ENCODE data around the gene SYNGR3.
A peak's percentile ranks its signal among the peaks of the same experiment; 100 is the strongest.

The SYNGR3 gene

DNA sequence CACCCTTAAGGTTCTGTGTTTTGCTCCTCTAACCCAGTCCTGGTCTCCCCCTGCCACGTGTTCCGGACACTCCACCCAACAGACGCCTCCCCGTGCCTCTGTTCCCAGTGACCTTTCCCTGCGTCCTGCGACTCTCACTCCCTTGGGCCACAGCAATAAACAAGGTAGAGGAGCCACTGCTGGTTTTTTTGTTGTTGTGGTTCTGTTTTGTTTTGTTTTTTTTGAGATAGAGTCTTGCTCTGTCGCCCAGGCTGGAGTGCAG lies 26.1 kb downstream of the SYNGR3 start:
- Histone ChIP-seq H3K27ac (no peak overlapping the region; the same call in 1 of the 2 replicates), H3K9me3 (ENCODE audit: severe bottlenecking) (no peaks in the 10 kb centered on the region), H3K4me3 (ENCODE audit: low read depth, low read length) (no peak overlapping the region), H3K27me3 (ENCODE audit: insufficient read depth, low read depth, severe bottlenecking) (no peaks in the 10 kb centered on the region), H3K36me3 (no peaks in the 10 kb centered on the region)
- TF ChIP-seq, protein P1, sequence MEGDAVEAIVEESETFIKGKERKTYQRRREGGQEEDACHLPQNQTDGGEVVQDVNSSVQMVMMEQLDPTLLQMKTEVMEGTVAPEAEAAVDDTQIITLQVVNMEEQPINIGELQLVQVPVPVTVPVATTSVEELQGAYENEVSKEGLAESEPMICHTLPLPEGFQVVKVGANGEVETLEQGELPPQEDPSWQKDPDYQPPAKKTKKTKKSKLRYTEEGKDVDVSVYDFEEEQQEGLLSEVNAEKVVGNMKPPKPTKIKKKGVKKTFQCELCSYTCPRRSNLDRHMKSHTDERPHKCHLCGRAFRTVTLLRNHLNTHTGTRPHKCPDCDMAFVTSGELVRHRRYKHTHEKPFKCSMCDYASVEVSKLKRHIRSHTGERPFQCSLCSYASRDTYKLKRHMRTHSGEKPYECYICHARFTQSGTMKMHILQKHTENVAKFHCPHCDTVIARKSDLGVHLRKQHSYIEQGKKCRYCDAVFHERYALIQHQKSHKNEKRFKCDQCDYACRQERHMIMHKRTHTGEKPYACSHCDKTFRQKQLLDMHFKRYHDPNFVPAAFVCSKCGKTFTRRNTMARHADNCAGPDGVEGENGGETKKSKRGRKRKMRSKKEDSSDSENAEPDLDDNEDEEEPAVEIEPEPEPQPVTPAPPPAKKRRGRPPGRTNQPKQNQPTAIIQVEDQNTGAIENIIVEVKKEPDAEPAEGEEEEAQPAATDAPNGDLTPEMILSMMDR (IDR thresholded peaks at IDR 0.05; ENCODE audit: low read depth, low read length): no peak
- no peak for DNase-seq

- Histone ChIP-seq H3K9me3 (ENCODE audit: severe bottlenecking) (no peaks in the 10 kb centered on the region), H3K27me3 (ENCODE audit: insufficient read depth, low read depth, severe bottlenecking) (no peaks in the 10 kb centered on the region), H3K4me3 (ENCODE audit: low read depth, low read length) (no peak overlapping the region), H3K27ac (no peak overlapping the region), H3K36me3 (no peaks in the 10 kb centered on the region)
- peak; percentile 38 for DNase-seq
- TF ChIP-seq, protein P1 (IDR thresholded peaks at IDR 0.05; ENCODE audit: low read depth, low read length): peak; percentile 70; the same call in 1 of the 2 replicates
These were observed 26.7 kb downstream of the SYNGR3 start for GRCh38 chr16:2016407-2016922.

DNA sequence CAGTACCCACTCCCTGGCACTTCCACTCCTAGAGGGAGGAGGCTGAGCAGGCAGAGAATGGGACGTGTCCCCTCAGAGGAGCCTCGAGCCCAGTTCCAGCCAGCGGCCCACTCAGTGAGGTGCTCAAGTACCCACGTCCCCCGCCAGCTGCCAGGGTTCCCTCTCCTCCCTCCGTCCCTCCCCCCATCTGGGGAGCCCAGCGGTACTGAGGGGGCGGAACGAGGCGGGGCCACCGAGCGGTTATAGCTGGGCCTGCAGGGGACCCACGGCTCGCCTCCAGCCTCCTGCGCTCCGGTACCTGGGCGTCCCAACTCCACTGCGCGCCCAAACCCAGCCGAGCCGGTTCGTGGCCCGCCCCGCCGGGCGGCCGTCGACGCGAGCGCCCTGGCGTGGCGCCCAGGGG lies 29.7 kb downstream of the SYNGR3 start, which contains the start of gene NPW:
NPW (plus strand) TSS at position 268 of the 403 bp plus-strand sequence.
- DNase-seq: no peak
- H3K4me3 ChIP-seq (ENCODE audit: low read depth, low read length): no peak within 1 kb of the TSS
- no peaks in the 10 kb centered on the region for H3K36me3 ChIP-seq
- TF ChIP-seq, protein P1 (IDR thresholded peaks at IDR 0.05; ENCODE audit: low read depth, low read length): no peak
- no peak within 1 kb of the TSS for H3K27ac ChIP-seq
- H3K9me3 ChIP-seq (ENCODE audit: severe bottlenecking): no peaks in the 10 kb centered on the region
- H3K27me3 ChIP-seq (ENCODE audit: insufficient read depth, low read depth, severe bottlenecking): no peaks in the 10 kb centered on the region

GRCh38 chr16:2019921-2020831 lies 30.4 kb downstream of the SYNGR3 start:
- TF ChIP-seq, protein P1 (IDR thresholded peaks at IDR 0.05; ENCODE audit: low read depth, low read length): no peak
- H3K27me3 ChIP-seq (ENCODE audit: insufficient read depth, low read depth, severe bottlenecking): no peaks in the 10 kb centered on the region
- no peak overlapping the region for H3K27ac ChIP-seq
- H3K9me3 ChIP-seq (ENCODE audit: severe bottlenecking): no peaks in the 10 kb centered on the region
- H3K36me3 ChIP-seq: no peaks in the 10 kb centered on the region
- H3K4me3 ChIP-seq (ENCODE audit: low read depth, low read length): no peak overlapping the region
- DNase-seq: no peak

GRCh38 chr16:2022723-2023091 lies 32.9 kb downstream of the SYNGR3 start:
- TF ChIP-seq, protein P1 (IDR thresholded peaks at IDR 0.05; ENCODE audit: low read depth, low read length): no peak
- Histone ChIP-seq H3K36me3 (no peaks in the 10 kb centered on the region), H3K9me3 (ENCODE audit: severe bottlenecking) (no peaks in the 10 kb centered on the region), H3K4me3 (ENCODE audit: low read depth, low read length) (no peak overlapping the region), H3K27me3 (ENCODE audit: insufficient read depth, low read depth, severe bottlenecking) (no peaks in the 10 kb centered on the region), H3K27ac (peak overlapping the region; percentile 66)
- peak; percentile 38 for DNase-seq

Measured in WERI-Rb-1 (cell line).